Measurements from ENCODE around the gene LTF.
A peak's percentile ranks its signal among the peaks of the same experiment; 100 is the strongest.

Gene LTF

DNA sequence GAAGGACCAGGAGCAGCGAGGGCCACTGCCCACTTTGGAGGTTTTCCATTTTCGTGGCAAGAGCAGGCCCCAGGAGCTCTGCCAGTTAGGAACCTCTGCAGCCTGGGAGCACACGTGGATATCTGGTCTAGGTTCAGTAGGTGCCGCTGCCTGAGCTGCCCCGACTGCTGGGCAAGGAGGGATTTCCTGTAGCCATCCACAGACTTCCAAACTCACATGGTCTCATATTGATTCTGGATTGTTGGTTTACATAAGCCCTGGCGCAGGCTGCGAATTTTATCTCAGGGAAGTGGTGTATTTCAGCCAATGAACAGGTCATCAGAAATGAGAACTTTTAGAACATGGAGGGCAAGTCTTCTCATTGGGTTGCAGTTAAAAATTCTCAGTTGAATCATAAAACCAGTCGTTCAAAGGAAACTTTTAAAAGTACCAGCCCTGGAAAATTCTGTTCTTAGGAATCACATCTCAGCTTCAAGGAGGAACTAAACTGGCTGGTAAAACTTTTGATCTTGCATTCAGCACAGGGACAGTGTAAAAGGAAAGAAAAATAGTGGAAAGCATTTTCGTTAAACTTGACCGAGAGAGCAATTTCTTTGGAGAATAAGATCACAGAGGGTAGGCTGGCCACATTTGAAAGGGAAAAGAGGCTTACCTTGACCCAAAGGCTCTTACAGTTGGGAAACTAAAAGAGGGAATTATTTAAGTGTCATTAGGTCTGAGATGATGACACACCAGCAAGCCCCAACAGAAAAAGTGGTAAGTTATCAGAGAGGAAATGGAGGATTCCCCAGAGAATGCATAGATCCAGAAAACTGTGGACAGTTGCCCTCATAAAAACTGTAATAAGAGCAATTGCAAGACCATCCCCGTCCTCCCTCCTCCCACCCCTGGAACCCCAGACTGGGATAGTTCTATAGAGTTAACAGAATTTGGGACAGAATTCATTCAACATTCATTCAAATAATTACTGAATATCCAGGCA, 26.7 kb upstream of the LTF start:
- no peak for DNase-seq (ENCODE audit: low spot score)
- no peak for FAIRE-seq

GRCh38 chr3:46490338-46491084, 25.8 kb upstream of the LTF start:
- FAIRE-seq (no peak), DNase-seq (ENCODE audit: low spot score) (peak; percentile 57)

DNA sequence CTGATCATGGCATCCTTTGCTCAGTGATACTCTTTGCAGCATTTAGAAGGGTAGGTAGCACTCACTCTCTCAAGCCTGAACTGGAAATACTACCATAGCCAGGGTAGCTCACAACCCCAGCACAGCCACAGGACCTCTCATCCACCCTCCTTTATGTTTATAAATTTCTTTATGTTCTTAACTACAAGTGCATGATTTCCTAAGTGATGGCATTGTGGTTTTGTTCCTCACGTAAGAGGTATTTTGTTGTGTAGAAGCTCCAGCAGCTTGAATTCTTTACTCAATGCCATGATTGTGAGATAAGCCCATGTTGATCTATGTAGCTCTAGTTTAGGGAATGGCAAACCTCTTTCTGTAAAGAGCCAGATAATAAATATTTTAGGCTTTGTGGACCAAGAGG, 25.2 kb upstream of the LTF start:
- no peak for DNase-seq (ENCODE audit: low spot score)
- no peak for FAIRE-seq

- DNase-seq (ENCODE audit: low spot score) (no peak), FAIRE-seq (no peak)
Measured at GRCh38 chr3:46489381-46489780, 24.7 kb upstream of the LTF start.

DNA sequence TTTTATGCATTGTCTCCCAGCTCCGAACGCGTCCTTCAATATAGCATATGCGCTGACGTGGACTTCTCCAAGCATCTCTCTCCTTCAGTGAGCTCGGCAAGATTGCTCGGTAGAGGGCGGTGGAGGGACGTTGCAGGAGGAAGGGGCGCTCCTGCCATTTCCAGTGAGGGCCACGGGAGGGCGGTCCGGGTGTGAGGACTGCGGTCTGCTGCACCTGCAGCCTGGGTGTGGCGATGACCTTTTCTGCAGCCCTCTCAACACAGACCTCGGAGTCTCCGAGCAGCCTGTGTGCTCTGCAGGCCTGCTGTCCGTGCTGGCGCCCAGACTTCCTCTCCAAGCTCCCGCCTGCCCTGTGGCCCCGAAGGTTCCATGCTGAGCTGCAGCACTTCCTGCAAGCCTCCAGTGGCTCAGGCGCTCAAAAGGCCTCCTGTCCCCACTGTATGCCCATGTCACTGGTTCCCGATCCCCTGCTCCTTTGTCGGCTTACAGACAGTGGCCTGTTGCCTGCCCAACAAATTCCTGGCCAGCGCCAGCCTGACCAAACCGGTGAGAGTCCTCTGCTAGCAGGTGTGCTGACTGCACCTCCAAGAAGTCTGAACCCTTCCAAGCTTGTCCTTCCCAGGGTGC, 24.1 kb upstream of the LTF start:
- DNase-seq (ENCODE audit: low spot score) (peak; percentile 91), FAIRE-seq (peak; percentile 80)

DNA sequence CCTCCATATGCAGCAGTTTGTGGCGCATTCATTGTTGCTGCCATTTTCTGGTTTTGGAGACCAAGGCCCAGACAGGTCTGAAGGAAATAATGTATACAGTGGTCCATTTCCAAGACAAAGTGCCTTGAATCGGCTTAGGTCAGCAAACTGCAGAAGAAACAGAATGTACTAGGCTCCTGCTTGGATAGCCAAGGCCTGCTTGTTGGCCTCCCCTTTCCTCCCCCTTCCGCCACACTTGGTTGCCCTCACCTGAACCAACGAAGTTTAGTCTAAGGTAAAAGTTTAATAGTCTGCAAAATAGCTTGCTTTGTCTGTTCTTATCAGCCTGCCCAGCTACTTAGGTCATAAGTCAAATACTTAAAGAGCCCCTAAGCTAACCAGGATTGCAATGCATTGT, 21.1 kb upstream of the LTF start:
- DNase-seq (ENCODE audit: low spot score) = no peak
- no peak for FAIRE-seq

- no peak for DNase-seq (ENCODE audit: low spot score)
- FAIRE-seq = no peak
Measured at GRCh38 chr3:46484911-46485778, 20.4 kb upstream of the LTF start.

GRCh38 chr3:46484388-46484787, 19.7 kb upstream of the LTF start:
- no peak for DNase-seq (ENCODE audit: low spot score)
- FAIRE-seq = no peak

GRCh38 chr3:46483825-46484224, 19.1 kb upstream of the LTF start:
- DNase-seq (ENCODE audit: low spot score) = no peak
- no peak for FAIRE-seq

DNA sequence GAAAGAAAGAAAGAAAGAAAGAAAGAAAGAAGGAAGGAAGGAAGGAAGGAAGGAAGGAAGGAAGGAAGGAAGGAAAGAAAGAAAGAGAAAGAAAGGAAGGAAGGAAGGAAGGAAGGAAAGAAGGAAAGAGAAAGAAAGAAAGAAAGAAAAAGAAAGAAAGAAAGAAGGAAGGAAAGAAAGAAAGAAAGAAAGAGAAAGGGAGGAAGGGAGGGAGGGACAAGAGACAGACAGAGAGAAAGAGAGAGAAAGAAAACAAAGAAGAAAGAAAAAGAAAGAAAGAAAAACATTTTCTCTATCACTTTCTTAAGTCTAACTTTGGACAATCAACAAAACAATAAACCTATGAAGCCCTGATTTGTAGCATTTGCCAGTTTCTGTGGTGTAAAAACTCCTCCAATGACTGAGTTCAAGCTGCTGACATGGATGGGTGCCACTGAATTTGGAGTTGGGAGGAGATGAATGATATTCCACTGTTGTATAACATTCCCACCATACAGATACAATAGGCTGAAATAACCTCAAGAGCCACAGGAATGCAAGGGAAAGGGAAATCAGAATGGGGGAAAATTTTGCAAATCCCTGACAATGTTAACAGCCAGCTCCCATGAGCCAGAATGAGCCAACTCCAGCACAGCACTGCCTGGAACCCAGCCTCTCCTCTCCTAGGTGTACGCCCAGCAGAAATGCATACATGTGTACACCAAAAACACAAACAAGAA, 18.1 kb upstream of the LTF start:
- FAIRE-seq (peak; percentile 93), DNase-seq (ENCODE audit: low spot score) (peak; percentile 81)

- DNase-seq (ENCODE audit: low spot score) (no peak), FAIRE-seq (no peak)
Measured at GRCh38 chr3:46481636-46482035, 16.9 kb upstream of the LTF start.

DNA sequence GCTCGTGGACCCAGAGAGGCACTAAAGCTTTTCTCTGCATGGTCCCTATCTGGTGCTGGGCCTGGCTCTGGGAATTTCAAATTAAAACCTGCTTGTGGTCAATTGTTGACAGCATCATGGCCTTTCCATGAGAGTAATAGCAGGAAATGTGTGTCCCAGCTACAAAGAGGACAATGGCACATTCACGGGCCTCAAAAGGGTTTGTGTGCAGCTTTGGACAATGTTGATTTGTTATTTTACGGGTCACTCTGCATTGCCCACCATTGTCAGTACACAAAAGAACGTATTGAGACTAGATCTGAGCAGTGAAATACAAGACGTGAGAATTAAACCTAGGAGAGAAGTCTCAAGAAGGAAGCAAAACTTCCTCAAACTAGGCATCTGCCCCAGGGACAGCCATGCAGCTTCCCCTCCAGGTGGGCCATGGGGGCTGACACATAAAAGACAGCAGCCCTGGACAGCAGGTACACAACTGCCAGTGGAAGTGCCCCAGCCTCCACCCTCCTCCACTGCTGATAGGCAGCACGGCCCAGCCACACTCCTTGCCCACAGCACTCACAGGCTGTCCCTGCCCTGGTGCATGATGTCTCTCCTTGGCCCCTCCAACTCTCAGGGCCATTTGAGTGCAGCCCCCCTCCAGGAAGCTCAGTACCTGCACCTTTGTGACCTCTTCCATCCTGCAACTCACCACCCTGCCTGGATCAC, 15.9 kb upstream of the LTF start:
- FAIRE-seq (no peak), DNase-seq (ENCODE audit: low spot score) (no peak)

DNA sequence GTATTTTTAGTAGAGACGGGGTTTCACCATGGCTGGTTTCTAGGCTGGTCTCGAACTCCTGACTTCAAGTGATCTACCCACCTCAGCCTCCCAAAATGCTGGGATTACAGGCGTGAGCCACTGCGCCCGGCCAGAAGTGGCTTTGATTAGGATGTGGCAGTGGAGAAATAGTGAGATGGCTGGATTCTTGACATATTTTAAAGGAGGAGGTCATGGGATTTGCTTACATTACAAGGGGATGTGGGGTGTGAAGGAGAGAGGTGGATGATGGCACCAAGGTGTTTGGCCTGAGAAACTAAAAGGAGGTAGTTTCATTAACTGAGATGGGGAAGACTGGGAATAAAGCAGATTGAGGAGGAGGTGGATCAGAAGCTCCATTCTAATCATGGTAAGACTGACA, 15.0 kb upstream of the LTF start:
- FAIRE-seq (no peak), DNase-seq (ENCODE audit: low spot score) (no peak)

DNA sequence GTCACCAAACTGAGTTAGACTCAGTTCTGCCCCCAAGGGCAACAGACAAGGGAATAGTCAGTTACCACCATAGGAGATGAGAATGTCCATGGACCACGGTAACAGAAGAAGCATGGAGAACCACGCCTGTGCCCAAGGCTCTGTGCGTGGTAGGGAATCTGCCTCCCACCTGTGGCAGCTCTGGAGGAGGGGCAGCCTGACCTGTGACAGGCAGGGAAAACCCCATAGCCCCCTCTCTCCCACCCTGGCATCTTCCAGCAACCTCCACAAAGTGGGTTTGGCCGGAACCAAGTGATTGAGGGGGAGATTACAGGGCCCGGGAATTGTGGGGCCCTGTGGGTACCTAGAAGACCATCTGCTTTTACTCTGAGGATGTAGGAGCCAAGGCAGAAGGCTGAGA, 14.3 kb upstream of the LTF start:
- FAIRE-seq = peak; percentile 35

DNA sequence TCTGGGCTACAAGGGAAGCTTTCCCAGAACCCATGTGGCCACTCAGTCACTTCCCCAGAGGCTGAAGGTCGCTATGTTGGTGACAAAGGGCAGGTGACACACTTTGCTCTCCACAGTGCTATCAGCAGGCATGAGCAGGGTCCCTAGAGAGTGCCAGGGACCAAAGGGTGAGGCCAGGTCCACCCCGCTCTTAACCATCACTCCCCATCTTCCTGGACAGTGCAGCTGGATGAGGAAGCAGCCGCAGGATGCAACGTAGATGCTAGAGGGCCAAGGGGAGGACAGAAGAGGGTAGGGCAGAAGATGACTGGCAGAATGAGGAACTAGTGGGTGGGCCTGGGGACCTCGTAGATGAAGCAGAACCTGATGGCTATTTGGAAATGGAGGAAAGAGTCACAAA, 13.6 kb upstream of the LTF start:
- FAIRE-seq (no peak), DNase-seq (ENCODE audit: low spot score) (no peak)

More for the DNA sequence above, 14.3 kb upstream of the LTF start:
- no peak for DNase-seq (ENCODE audit: low spot score)

- DNase-seq (ENCODE audit: low spot score) = no peak
- no peak for FAIRE-seq
Measured at GRCh38 chr3:46477756-46478155, 13.1 kb upstream of the LTF start.

DNA sequence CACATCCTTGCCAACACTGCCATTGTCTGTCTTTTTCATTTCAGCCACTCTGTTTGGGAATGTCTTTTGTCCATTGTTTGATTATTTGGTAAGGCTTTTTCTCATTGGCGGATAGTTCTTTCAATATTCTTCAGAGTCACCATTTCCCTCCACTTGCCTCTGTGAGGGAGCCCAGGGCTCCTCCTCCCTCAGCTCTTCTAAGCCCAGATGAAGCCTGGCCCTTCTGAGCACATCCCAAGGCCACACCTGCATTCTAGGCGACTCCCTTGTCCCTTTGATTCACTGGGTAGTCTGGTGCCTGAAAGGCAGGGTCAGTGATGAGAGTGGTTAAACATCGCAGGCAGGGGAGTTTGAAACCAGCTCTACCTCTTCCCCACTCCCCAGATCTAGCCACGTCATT, 12.4 kb upstream of the LTF start:
- no peak for FAIRE-seq
- no peak for DNase-seq (ENCODE audit: low spot score)

GRCh38 chr3:46472736-46473135, 8.0 kb upstream of the LTF start:
- FAIRE-seq = no peak
- DNase-seq (ENCODE audit: low spot score) = no peak

DNA sequence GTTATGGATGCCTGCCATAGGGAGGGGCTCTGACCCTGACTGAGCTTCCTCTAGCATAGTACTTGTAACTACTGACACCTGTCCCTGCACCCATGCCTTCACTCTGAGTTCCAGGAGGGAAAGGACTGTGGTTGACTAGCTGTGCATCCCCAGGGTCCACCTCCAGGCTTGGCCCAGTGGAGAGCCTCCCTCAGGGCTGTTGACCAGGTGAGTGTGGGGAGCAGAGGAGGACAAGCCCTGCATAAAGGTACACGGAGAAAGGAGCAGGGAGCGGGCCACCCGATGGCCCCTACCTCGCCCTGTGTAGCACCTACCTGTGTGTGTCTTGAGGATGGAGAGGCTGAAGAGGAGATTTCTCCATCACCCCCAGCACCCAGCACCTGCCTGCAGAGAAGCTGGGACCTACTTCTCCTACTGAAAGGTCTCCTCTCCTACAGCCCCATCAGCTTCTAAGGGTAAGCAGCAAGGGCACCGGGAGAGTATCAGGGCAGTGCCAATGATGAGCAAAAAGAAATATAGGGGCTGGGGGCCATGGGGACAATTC, 6.7 kb upstream of the LTF start:
- DNase-seq (ENCODE audit: low spot score) = no peak
- FAIRE-seq = no peak

DNA sequence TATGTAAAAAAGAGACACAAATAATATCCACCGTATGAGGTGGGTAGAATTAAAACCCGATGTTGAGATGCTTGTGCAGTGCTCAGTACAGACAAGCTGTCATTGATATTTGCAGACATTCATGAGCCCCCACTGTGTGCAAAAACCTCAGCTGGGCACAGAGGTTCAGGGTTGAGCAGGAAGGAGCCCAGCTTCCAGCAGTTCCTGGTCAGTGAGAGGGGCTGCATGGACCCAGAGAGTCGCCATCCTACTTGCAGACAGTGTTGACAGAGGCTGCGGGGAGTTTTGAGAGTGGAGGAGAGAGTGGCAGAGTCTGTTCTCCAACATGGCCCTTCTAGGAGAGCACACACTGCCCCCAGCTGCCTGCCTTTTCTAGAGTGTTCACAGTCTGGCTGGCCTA, 6.1 kb upstream of the LTF start:
- DNase-seq (ENCODE audit: low spot score) (no peak), FAIRE-seq (no peak)
